WTC11 (cell line): ENCODE measurements around the gene AP5Z1. TPM values are rescaled to one million over a fixed set of nuclear protein-coding genes. Genes with fewer than 3 reads are reported as not detected.
A peak's percentile ranks its signal among the peaks of the same experiment; 100 is the strongest.

Experiments
- ATAC-seq: fragments of 200-7000 bp; cut with Tn5 transposase; 2 replicates; pipeline ENCODE4 v1.10.0; 2021; ENCODE audit warnings: mild to moderate bottlenecking, moderate library complexity
- CTCF ChIA-PET: fragments of 300-600 bp; sonication (Branson Sonifier 250); formaldehyde crosslinking; loops from one replicate; lab custom pipeline; 2021; ENCODE audit warnings: antibody characterized with exemption; lab: Charles Lee
- POLR2A ChIA-PET: fragments of 350-600 bp; sonication (Branson Sonifier 250); formaldehyde crosslinking; loops from one replicate; lab custom pipeline; 2021; ENCODE audit warnings: antibody characterized with exemption; lab: Charles Lee
- DNase-seq: peaks from one replicate; pipeline ENCODE4 v3.0.0; 2021; ENCODE audit warnings: low spot score
- H3K27ac Mint-ChIP-seq: 2 replicates; pipeline ENCODE4 v1.8.0; 2021; ENCODE audit warnings: mixed read lengths
- H3K27me3 Mint-ChIP-seq: 2 replicates; pipeline ENCODE4 v1.8.0; 2021; ENCODE audit warnings: low read depth, mild to moderate bottlenecking, moderate library complexity, mixed read lengths
- H3K36me3 Mint-ChIP-seq: 2 replicates; pipeline ENCODE4 v1.8.0; 2021; ENCODE audit warnings: mixed read lengths
- H3K4me1 Mint-ChIP-seq: 2 replicates; pipeline ENCODE4 v1.8.0; 2022; ENCODE audit warnings: mixed read lengths
- H3K4me3 Mint-ChIP-seq: 2 replicates; pipeline ENCODE4 v1.8.0; 2021; ENCODE audit warnings: mild to moderate bottlenecking, moderate library complexity, mixed read lengths
- H3K9me3 Mint-ChIP-seq: 2 replicates; pipeline ENCODE4 v1.8.0; 2021; ENCODE audit warnings: mixed read lengths
- CREB1 ChIP-seq: sonication (generic); formaldehyde crosslinking; IDR thresholded peaks from 2 replicates; pipeline ENCODE4 v1.8.0; 2023; ENCODE audit warnings: mild to moderate bottlenecking, missing genetic modification reagents
- ELF4 ChIP-seq: sonication (generic); formaldehyde crosslinking; IDR thresholded peaks from 2 replicates; pipeline ENCODE4 v1.8.1; 2022; ENCODE audit warnings: low read depth, mild to moderate bottlenecking, moderate library complexity, missing genetic modification reagents
- GABPB1 ChIP-seq: sonication (generic); formaldehyde crosslinking; IDR thresholded peaks from 2 replicates; pipeline ENCODE4 v1.8.1; 2023; ENCODE audit warnings: mild to moderate bottlenecking, missing genetic modification reagents
- JUN ChIP-seq: sonication (generic); formaldehyde crosslinking; IDR thresholded peaks from 2 replicates; pipeline ENCODE4 v1.8.0; 2023; ENCODE audit warnings: mild to moderate bottlenecking, missing genetic modification reagents
- KAT7 ChIP-seq: sonication (generic); formaldehyde crosslinking; IDR thresholded peaks from 2 replicates; pipeline ENCODE4 v1.8.1; 2023; ENCODE audit warnings: missing genetic modification reagents, mild to moderate bottlenecking, borderline replicate concordance
- NR1H2 ChIP-seq: sonication (generic); formaldehyde crosslinking; IDR thresholded peaks from 2 replicates; pipeline ENCODE4 v1.9.0; 2021; ENCODE audit warnings: mild to moderate bottlenecking, moderate library complexity, missing genetic modification reagents
- RELA ChIP-seq: sonication (generic); formaldehyde crosslinking; IDR thresholded peaks from 2 replicates; pipeline ENCODE4 v1.8.1; 2022; ENCODE audit warnings: missing genetic modification reagents, mild to moderate bottlenecking, borderline replicate concordance
- TEAD4 ChIP-seq: sonication (generic); formaldehyde crosslinking; IDR thresholded peaks from 2 replicates; pipeline ENCODE4 v1.8.0; 2022; ENCODE audit warnings: mild to moderate bottlenecking, missing genetic modification reagents
- ZBTB21 ChIP-seq: sonication (generic); formaldehyde crosslinking; IDR thresholded peaks from 2 replicates; pipeline ENCODE4 v1.8.1; 2023; ENCODE audit warnings: mild to moderate bottlenecking, missing genetic modification reagents, borderline replicate concordance
- ZNF232 ChIP-seq: sonication (generic); formaldehyde crosslinking; IDR thresholded peaks from 2 replicates; pipeline ENCODE4 v1.8.0; 2022; ENCODE audit warnings: mild to moderate bottlenecking, missing genetic modification reagents
- ZNF423 ChIP-seq: fragments of 250-450 bp; sonication (Bioruptor Pico); IDR thresholded peaks from 2 replicates; pipeline ENCODE4 v2.1.2; 2022; ENCODE audit warnings: mild to moderate bottlenecking, moderate library complexity
- ZNF671 ChIP-seq: fragments of 250-450 bp; sonication (Bioruptor Pico); IDR thresholded peaks from 2 replicates; pipeline ENCODE4 v1.8.0; 2021; ENCODE audit warnings: mild to moderate bottlenecking
- total RNA-seq: library from RNA; stranded (reverse); gene quantifications from 3 replicates; pipeline ENCODE4 v1.2.3, GENCODE V29; 2021
- TF ChIP-seq, protein P1 (sequence below): sonication (generic); formaldehyde crosslinking; IDR thresholded peaks from 2 replicates; pipeline ENCODE4 v1.8.0; 2022; ENCODE audit warnings: mild to moderate bottlenecking, missing genetic modification reagents
- TF ChIP-seq, protein P2 (sequence below): sonication (generic); formaldehyde crosslinking; IDR thresholded peaks from 2 replicates; pipeline ENCODE4 v1.8.1; 2022; ENCODE audit warnings: mild to moderate bottlenecking, missing genetic modification reagents, moderate library complexity, borderline replicate concordance
- TF ChIP-seq, protein P3 (sequence below): sonication (generic); formaldehyde crosslinking; IDR thresholded peaks from 2 replicates; pipeline ENCODE4 v1.8.1; 2023; ENCODE audit warnings: mild to moderate bottlenecking, missing genetic modification reagents
- TF ChIP-seq, protein P4 (sequence below): fragments of 200-600 bp; IDR thresholded peaks from 2 replicates; pipeline ENCODE4 v1.8.0; 2022; ENCODE audit warnings: antibody characterized with exemption
- TF ChIP-seq, protein P5 (sequence below): sonication (generic); formaldehyde crosslinking; IDR thresholded peaks from 2 replicates; pipeline ENCODE4 v1.8.1; 2023; ENCODE audit warnings: mild to moderate bottlenecking, moderate library complexity, missing genetic modification reagents
- TF ChIP-seq, protein P6 (sequence below): sonication (generic); formaldehyde crosslinking; IDR thresholded peaks from 2 replicates; pipeline ENCODE4 v1.8.0; 2023; ENCODE audit warnings: missing genetic modification reagents, mild to moderate bottlenecking, borderline replicate concordance

Gene AP5Z1
- total RNA-seq, 1 experiment from 2014 or later = 29.4 TPM

DNA sequence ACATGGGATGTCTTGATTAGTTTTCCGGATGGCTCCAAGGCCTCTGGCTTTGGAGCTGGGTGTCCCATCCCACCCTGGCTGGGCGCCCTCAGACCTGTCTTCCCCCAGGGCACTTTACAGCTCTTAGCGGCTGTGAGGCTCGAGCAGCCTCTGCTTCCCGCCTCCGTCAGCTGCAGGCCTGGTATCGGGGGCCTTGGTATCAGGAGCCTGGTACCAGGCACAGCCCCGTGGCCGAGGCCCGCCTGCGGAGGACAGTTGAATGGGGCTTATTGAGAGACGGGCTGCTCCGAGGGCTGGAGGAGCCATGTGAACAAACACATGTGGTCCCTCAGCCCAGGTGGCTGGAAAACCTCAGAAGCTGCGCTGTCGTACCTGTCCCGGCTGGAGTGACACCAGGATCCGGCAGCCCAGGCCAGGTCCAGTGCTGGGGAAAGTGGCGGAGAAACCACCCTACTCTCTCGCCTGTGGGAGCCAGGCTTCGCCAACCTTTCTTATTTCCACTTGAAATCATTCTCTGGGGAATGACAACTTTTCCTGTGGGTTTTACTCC, 23.9 kb upstream of the AP5Z1 start:
- Mint-ChIP-seq H3K27ac (no peak overlapping the region), H3K36me3 (peaks cover 12% of the 10 kb centered on the region), H3K4me3 (no peak overlapping the region), H3K4me1 (no peaks in the 10 kb centered on the region; the same call in 1 of the 2 replicates), H3K27me3 (peaks cover 9% of the 10 kb centered on the region), H3K9me3 (no peaks in the 10 kb centered on the region)
- DNase-seq = no peak
- TF ChIP-seq CREB1 (no peak), ZNF671 (CRISPR knock-in tag) (no peak), ZBTB21 (CRISPR knock-in tag) (no peak), RELA (no peak), ELF4 (no peak), NR1H2 (CRISPR knock-in tag) (no peak), JUN (no peak), KAT7 (CRISPR knock-in tag) (no peak)
- TF ChIP-seq, protein P1, sequence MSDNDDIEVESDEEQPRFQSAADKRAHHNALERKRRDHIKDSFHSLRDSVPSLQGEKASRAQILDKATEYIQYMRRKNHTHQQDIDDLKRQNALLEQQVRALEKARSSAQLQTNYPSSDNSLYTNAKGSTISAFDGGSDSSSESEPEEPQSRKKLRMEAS (CRISPR knock-in tag) = no peak
- TF ChIP-seq, protein P2, sequence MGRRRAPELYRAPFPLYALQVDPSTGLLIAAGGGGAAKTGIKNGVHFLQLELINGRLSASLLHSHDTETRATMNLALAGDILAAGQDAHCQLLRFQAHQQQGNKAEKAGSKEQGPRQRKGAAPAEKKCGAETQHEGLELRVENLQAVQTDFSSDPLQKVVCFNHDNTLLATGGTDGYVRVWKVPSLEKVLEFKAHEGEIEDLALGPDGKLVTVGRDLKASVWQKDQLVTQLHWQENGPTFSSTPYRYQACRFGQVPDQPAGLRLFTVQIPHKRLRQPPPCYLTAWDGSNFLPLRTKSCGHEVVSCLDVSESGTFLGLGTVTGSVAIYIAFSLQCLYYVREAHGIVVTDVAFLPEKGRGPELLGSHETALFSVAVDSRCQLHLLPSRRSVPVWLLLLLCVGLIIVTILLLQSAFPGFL = no peak
- no peak for ATAC-seq
- ChIA-PET CTCF (interaction anchor here (2.4 kb wide), 1 partner anchor 41 kb away, joined by 8 read pairs; no protein-coding TSS in a partner anchor), POLR2A (no interaction called here)

DNA sequence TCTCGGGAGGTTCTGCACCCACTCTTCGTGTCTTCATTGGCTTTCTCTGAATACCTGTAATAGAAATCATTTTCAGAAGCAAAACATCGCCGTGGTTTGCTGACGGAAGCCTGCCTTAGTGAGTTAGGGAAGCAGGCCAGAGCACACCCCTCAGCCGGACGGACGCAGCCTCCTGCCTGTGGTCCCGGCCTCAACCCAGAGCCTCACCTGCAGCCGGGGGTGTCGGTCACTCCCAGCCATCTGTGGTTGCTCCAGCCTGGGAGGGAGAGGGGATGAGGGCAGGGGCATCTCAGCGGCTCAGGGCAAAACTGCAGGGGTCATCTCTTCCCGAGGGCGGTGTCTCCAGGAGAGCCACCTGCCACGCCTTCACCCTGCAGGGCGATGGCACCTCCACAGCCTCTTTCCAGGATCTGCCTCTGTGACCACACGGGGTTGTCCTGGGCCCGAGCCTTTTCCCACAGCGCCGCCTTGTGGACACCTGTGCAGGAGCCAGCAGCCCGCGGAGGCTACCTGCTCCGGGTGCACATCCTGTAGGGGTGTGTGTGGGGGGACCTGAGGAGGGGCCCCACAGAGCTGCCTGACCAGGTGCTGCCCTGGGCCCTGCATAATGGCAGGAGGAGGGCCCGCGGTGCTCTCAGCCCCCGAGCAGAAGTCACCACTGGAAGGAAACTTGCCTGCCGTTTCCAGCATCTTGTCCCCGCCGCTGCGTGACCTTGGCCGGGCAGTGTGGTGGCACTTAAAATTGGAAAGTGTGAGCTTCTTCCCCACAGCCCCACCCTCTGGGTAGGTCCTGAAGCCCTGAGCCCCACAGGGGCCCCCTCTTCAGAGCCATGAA, 21.6 kb upstream of the AP5Z1 start:
- Mint-ChIP-seq H3K9me3 (no peaks in the 10 kb centered on the region), H3K27ac (no peak overlapping the region), H3K27me3 (no peaks in the 10 kb centered on the region; the same call in 1 of the 2 replicates), H3K36me3 (peaks cover 9% of the 10 kb centered on the region), H3K4me3 (no peak overlapping the region), H3K4me1 (no peaks in the 10 kb centered on the region)
- TF ChIP-seq TEAD4 (CRISPR knock-in tag) (no peak), ZNF423 (CRISPR knock-in tag) (peak; percentile 14; the same call in 1 of the 2 replicates), GABPB1 (peak; percentile 11; the same call in 1 of the 2 replicates), ZNF232 (no peak)
- TF ChIP-seq, protein P3, sequence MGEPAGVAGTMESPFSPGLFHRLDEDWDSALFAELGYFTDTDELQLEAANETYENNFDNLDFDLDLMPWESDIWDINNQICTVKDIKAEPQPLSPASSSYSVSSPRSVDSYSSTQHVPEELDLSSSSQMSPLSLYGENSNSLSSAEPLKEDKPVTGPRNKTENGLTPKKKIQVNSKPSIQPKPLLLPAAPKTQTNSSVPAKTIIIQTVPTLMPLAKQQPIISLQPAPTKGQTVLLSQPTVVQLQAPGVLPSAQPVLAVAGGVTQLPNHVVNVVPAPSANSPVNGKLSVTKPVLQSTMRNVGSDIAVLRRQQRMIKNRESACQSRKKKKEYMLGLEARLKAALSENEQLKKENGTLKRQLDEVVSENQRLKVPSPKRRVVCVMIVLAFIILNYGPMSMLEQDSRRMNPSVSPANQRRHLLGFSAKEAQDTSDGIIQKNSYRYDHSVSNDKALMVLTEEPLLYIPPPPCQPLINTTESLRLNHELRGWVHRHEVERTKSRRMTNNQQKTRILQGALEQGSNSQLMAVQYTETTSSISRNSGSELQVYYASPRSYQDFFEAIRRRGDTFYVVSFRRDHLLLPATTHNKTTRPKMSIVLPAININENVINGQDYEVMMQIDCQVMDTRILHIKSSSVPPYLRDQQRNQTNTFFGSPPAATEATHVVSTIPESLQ (CRISPR knock-in tag) = no peak
- TF ChIP-seq, protein P4, sequence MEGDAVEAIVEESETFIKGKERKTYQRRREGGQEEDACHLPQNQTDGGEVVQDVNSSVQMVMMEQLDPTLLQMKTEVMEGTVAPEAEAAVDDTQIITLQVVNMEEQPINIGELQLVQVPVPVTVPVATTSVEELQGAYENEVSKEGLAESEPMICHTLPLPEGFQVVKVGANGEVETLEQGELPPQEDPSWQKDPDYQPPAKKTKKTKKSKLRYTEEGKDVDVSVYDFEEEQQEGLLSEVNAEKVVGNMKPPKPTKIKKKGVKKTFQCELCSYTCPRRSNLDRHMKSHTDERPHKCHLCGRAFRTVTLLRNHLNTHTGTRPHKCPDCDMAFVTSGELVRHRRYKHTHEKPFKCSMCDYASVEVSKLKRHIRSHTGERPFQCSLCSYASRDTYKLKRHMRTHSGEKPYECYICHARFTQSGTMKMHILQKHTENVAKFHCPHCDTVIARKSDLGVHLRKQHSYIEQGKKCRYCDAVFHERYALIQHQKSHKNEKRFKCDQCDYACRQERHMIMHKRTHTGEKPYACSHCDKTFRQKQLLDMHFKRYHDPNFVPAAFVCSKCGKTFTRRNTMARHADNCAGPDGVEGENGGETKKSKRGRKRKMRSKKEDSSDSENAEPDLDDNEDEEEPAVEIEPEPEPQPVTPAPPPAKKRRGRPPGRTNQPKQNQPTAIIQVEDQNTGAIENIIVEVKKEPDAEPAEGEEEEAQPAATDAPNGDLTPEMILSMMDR = peak; percentile 85
- TF ChIP-seq, protein P5, sequence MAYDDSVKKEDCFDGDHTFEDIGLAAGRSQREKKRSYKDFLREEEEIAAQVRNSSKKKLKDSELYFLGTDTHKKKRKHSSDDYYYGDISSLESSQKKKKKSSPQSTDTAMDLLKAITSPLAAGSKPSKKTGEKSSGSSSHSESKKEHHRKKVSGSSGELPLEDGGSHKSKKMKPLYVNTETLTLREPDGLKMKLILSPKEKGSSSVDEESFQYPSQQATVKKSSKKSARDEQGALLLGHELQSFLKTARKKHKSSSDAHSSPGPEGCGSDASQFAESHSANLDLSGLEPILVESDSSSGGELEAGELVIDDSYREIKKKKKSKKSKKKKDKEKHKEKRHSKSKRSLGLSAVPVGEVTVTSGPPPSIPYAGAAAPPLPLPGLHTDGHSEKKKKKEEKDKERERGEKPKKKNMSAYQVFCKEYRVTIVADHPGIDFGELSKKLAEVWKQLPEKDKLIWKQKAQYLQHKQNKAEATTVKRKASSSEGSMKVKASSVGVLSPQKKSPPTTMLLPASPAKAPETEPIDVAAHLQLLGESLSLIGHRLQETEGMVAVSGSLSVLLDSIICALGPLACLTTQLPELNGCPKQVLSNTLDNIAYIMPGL (CRISPR knock-in tag) = 0 out of 2 replicates have a peak, but pooled peaks have one; percentile 46
- TF ChIP-seq, protein P6, sequence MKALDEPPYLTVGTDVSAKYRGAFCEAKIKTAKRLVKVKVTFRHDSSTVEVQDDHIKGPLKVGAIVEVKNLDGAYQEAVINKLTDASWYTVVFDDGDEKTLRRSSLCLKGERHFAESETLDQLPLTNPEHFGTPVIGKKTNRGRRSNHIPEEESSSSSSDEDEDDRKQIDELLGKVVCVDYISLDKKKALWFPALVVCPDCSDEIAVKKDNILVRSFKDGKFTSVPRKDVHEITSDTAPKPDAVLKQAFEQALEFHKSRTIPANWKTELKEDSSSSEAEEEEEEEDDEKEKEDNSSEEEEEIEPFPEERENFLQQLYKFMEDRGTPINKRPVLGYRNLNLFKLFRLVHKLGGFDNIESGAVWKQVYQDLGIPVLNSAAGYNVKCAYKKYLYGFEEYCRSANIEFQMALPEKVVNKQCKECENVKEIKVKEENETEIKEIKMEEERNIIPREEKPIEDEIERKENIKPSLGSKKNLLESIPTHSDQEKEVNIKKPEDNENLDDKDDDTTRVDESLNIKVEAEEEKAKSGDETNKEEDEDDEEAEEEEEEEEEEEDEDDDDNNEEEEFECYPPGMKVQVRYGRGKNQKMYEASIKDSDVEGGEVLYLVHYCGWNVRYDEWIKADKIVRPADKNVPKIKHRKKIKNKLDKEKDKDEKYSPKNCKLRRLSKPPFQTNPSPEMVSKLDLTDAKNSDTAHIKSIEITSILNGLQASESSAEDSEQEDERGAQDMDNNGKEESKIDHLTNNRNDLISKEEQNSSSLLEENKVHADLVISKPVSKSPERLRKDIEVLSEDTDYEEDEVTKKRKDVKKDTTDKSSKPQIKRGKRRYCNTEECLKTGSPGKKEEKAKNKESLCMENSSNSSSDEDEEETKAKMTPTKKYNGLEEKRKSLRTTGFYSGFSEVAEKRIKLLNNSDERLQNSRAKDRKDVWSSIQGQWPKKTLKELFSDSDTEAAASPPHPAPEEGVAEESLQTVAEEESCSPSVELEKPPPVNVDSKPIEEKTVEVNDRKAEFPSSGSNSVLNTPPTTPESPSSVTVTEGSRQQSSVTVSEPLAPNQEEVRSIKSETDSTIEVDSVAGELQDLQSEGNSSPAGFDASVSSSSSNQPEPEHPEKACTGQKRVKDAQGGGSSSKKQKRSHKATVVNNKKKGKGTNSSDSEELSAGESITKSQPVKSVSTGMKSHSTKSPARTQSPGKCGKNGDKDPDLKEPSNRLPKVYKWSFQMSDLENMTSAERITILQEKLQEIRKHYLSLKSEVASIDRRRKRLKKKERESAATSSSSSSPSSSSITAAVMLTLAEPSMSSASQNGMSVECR (CRISPR knock-in tag) = 0 out of 2 replicates have a peak, but pooled peaks have one; percentile 28
- ATAC-seq (peak; percentile 96), DNase-seq (peak; percentile 92)
- ChIA-PET CTCF (interaction anchor here (0.6 to 1.8 kb wide), 7 partner anchors 9 to 141 kb away, joined by 3 to 8 read pairs (median 4); no protein-coding TSS in a partner anchor), POLR2A (interaction anchor here (0.6 kb wide), 2 partner anchors 92 to 139 kb away, joined by 3 to 4 read pairs; no protein-coding TSS in a partner anchor)
